Naive thymus-derived CD8-positive, alpha-beta T cell (primary cell): ENCODE results near the gene ARID1B. TPM values are rescaled to one million over a fixed set of nuclear protein-coding genes. Genes with fewer than 3 reads are reported as not detected.

ENCODE experiments used
- ATAC-seq, 2 donors: fragments of 150-1000 bp; cut with Tn5 transposase in 1 of 2; sonication (Bioruptor Pico), chemical (Tn5 transposase) in 1 of 2; 1 replicate in 1 of 2; 2 replicates in 1 of 2; pipeline ENCODE4 v1.10.0; 2021; ENCODE audit warnings: mild to moderate bottlenecking in 2 of 2, moderate library complexity in 2 of 2
- POLR2A ChIA-PET: fragments of 350-600 bp; sonication (Branson Sonifier 250); formaldehyde crosslinking; loops from one replicate; lab custom pipeline; 2021; ENCODE audit warnings: antibody characterized with exemption; lab: Charles Lee
- DNase-seq, 10 donors: peaks; one replicate each; pipeline versions ENCODE4 v3.0.0 to v3.0.0-alpha.2; 2020 to 2022
- H3K27ac Mint-ChIP-seq, 10 donors: one replicate each; pipeline ENCODE4 v1.8.0; 2020 to 2022; ENCODE audit warnings: mild to moderate bottlenecking in 10 of 10, mixed read lengths in 10 of 10, moderate library complexity in 4 of 10, inconsistent platforms in 1 of 10
- H3K27me3 Mint-ChIP-seq, 5 donors: one replicate each; pipeline ENCODE4 v1.8.0; 2021 to 2022; ENCODE audit warnings: mixed read lengths in 5 of 5
- H3K36me3 Mint-ChIP-seq, 3 donors: one replicate each; pipeline ENCODE4 v1.8.0; 2020 to 2022; ENCODE audit warnings: mixed read lengths in 3 of 3, mild to moderate bottlenecking in 2 of 3, inconsistent platforms in 1 of 3
- H3K4me1 Mint-ChIP-seq, 4 donors: one replicate each; pipeline ENCODE4 v1.8.0; 2021 to 2022; ENCODE audit warnings: mixed read lengths in 4 of 4
- H3K4me3 Mint-ChIP-seq, 10 donors: one replicate each; pipeline ENCODE4 v1.8.0; 2020 to 2022; ENCODE audit warnings: mild to moderate bottlenecking in 10 of 10, mixed read lengths in 10 of 10, moderate library complexity in 6 of 10, inconsistent platforms in 1 of 10
- H3K9me3 Mint-ChIP-seq, 9 donors: one replicate each; pipeline ENCODE4 v1.8.0; 2020 to 2022; ENCODE audit warnings: mixed read lengths in 9 of 9, mild to moderate bottlenecking in 3 of 9, inconsistent platforms in 1 of 9, moderate library complexity in 1 of 9
- polyA plus RNA-seq, 3 donors: library from polyadenylated mRNA; unstranded; fragments of 300-500 nt; fragmentation: Illumina TruSeq; gene quantifications; one replicate each; pipeline ENCODE4 v1.2.3, GENCODE V29; 2021
- total RNA-seq, 8 experiments: library from RNA in 2 of 8; stranded (reverse) in 2 of 8; gene quantifications; one replicate each; pipeline ENCODE4 v1.2.3 and lab custom pipeline; 2021 to 2026

Gene ARID1B
- total and polyA plus RNA-seq, 5 experiments from 2014 or later = 9.0 to 122 (median 18.6) TPM

GRCh38 chr6:157087974-157088373 lies 310.8 kb downstream of the ARID1B start:
- DNase-seq (no peak), ATAC-seq (no peak)
- Mint-ChIP-seq H3K4me1 (peaks cover 20 to 36% (median 27%) of the 10 kb centered on the region in 4 donors), H3K9me3 (no peaks in the 10 kb centered on the region), H3K27ac (peak overlapping the region in 1 of 10 donors; percentile 50), H3K36me3 (peaks cover 0 to 66% (median 22%) of the 10 kb centered on the region in 3 donors), H3K27me3 (no peaks in the 10 kb centered on the region), H3K4me3 (no peak overlapping the region)
- POLR2A ChIA-PET = no interaction called here

GRCh38 chr6:157088841-157089240 lies 311.7 kb downstream of the ARID1B start:
- Mint-ChIP-seq H3K4me1 (peaks cover 22 to 38% (median 31%) of the 10 kb centered on the region in 4 donors), H3K36me3 (peaks cover 0 to 73% (median 22%) of the 10 kb centered on the region in 3 donors), H3K27me3 (no peaks in the 10 kb centered on the region), H3K4me3 (no peak overlapping the region), H3K27ac (peak overlapping the region in 5 of 10 donors; percentile 0 to 61 (median 25)), H3K9me3 (no peaks in the 10 kb centered on the region)
- DNase-seq = no peak
- POLR2A ChIA-PET = no interaction called here
- ATAC-seq = no peak

DNA sequence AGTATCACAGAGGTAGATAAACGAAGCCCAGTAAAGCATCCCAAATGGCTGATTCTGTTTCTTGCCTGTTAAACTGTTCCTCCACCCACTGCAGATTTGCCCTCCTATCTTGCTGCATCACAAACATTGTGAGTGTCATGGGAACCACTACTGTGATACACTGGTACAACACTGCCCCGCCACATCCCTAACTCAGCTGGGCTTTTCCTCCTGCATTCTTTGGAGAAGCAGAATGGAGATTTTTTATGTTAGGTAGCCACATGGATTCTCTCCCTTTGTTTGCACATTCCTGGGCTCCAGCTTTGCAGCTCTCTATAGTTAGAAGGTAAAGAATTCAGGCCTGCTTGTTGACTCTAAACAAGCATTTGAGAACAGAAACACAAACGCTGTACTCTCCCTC lies 312.1 kb downstream of the ARID1B start:
- Mint-ChIP-seq H3K36me3 (peaks cover 0 to 72% (median 21%) of the 10 kb centered on the region in 3 donors), H3K4me3 (no peak overlapping the region), H3K9me3 (no peaks in the 10 kb centered on the region), H3K4me1 (peaks cover 23 to 42% (median 34%) of the 10 kb centered on the region in 4 donors), H3K27me3 (no peaks in the 10 kb centered on the region), H3K27ac (peak overlapping the region in 2 of 10 donors; percentile 0 to 38)
- DNase-seq (no peak), ATAC-seq (no peak)
- POLR2A ChIA-PET = no interaction called here

- ATAC-seq (no peak), DNase-seq (no peak)
- H3K27me3 Mint-ChIP-seq = no peaks in the 10 kb centered on the region
- POLR2A ChIA-PET = no interaction called here
- H3K4me3 Mint-ChIP-seq = no peak overlapping the region
- H3K27ac Mint-ChIP-seq = no peak overlapping the region
- H3K36me3 Mint-ChIP-seq = peaks cover 0 to 68% (median 15%) of the 10 kb centered on the region in 3 donors
- H3K4me1 Mint-ChIP-seq = peaks cover 22 to 48% (median 38%) of the 10 kb centered on the region in 4 donors
- no peaks in the 10 kb centered on the region for H3K9me3 Mint-ChIP-seq
Observed at GRCh38 chr6:157089851-157090250, 312.7 kb downstream of the ARID1B start.

DNA sequence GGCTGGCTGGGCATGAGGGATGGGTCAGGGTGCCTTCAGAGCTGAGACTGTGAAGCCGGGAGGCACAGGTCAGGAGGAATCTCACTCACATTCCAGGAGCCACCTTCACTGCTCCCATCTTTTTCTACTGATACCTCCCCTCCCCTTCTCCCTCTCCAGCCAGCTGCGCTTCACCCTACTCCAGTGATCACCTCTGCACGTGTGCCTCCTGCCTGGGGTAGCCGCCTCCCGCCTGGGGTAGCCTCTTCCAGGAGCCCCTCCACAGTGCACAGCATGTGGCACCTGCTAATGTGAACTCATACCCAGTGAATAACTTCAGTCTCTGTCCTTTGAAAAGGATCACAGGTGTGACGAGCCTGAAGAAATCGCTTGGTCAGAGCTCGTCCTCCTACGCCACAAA lies 313.6 kb downstream of the ARID1B start:
- Mint-ChIP-seq H3K27ac (peak overlapping the region in 1 of 10 donors; percentile 27), H3K4me1 (peaks cover 23 to 51% (median 39%) of the 10 kb centered on the region in 4 donors), H3K9me3 (no peaks in the 10 kb centered on the region), H3K36me3 (peaks cover 0 to 60% (median 10%) of the 10 kb centered on the region in 3 donors), H3K4me3 (no peak overlapping the region), H3K27me3 (no peaks in the 10 kb centered on the region)
- DNase-seq = no peak
- ATAC-seq = no peak
- POLR2A ChIA-PET = no interaction called here

DNA sequence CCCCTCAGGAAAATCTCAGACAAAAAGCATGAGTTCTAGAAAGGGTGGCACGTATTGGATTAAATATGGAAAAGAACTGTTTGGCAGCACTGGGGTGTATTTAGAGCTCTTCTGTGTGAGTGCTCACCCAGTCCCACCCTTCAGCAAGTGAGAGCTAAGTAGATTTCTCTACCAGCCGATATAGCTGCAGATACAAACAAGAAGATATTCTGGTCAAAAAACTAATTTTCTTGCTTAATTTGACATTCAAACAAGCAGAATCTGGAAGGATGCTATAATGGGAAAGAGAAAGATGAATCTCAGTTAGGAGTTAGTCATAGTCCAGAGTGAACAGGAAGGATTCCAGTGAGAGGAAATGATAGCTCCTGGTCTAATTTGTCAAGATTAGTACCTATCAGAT lies 314.1 kb downstream of the ARID1B start:
- peaks cover 23 to 51% (median 39%) of the 10 kb centered on the region in 4 donors for H3K4me1 Mint-ChIP-seq
- no peak for DNase-seq
- POLR2A ChIA-PET = no interaction called here
- H3K27me3 Mint-ChIP-seq = no peaks in the 10 kb centered on the region
- H3K9me3 Mint-ChIP-seq = no peaks in the 10 kb centered on the region
- no peak for ATAC-seq
- H3K36me3 Mint-ChIP-seq = peaks cover 0 to 57% (median 8%) of the 10 kb centered on the region in 3 donors
- no peak overlapping the region for H3K4me3 Mint-ChIP-seq
- H3K27ac Mint-ChIP-seq = no peak overlapping the region

- H3K9me3 Mint-ChIP-seq = no peaks in the 10 kb centered on the region
- peaks cover 27 to 45% (median 36%) of the 10 kb centered on the region in 4 donors for H3K4me1 Mint-ChIP-seq
- no peaks in the 10 kb centered on the region for H3K27me3 Mint-ChIP-seq
- ATAC-seq = no peak
- DNase-seq = no peak
- POLR2A ChIA-PET = no interaction called here
- no peak overlapping the region for H3K27ac Mint-ChIP-seq
- no peak overlapping the region for H3K4me3 Mint-ChIP-seq
- H3K36me3 Mint-ChIP-seq = peaks cover 0 to 54% (median 7%) of the 10 kb centered on the region in 3 donors
Observed at GRCh38 chr6:157091856-157092460, 314.8 kb downstream of the ARID1B start.

GRCh38 chr6:157092736-157093135 lies 315.6 kb downstream of the ARID1B start:
- H3K36me3 Mint-ChIP-seq = peaks cover 0 to 53% (median 1%) of the 10 kb centered on the region in 3 donors
- H3K9me3 Mint-ChIP-seq = no peaks in the 10 kb centered on the region
- H3K27me3 Mint-ChIP-seq = no peaks in the 10 kb centered on the region
- H3K4me3 Mint-ChIP-seq = no peak overlapping the region
- ATAC-seq = no peak
- H3K4me1 Mint-ChIP-seq = peaks cover 27 to 38% (median 32%) of the 10 kb centered on the region in 4 donors
- DNase-seq = no peak
- peak overlapping the region in 1 of 10 donors; percentile 31 for H3K27ac Mint-ChIP-seq
- POLR2A ChIA-PET = no interaction called here

GRCh38 chr6:157093536-157093935 lies 316.4 kb downstream of the ARID1B start:
- DNase-seq (no peak), ATAC-seq (no peak)
- Mint-ChIP-seq H3K4me1 (peaks cover 25 to 35% (median 31%) of the 10 kb centered on the region in 4 donors), H3K27ac (peak overlapping the region in 2 of 10 donors; percentile 40 to 59), H3K9me3 (no peaks in the 10 kb centered on the region), H3K27me3 (no peaks in the 10 kb centered on the region), H3K36me3 (peaks cover 0 to 49% (median 1%) of the 10 kb centered on the region in 3 donors), H3K4me3 (no peak overlapping the region)
- POLR2A ChIA-PET = no interaction called here

DNA sequence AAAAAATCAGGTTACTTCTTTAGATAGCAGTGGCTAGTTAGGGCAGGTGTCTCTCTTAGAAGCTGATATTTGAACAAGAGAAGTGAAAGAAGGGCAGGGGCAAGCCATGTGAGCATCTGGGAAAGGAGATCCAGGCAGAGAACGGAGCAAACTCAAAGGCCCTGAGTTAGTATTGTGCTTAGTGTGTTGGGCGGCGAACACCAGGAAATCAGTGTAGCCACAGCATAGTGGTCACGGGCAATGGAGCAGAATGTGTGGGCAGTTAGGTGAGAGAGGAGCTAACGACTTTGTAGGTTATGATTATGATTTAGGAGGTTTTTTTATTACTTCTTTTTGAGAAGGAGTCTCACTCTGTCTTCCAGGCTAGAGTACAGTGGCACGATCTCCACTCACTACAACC lies 316.9 kb downstream of the ARID1B start:
- peaks cover 0 to 47% (median 1%) of the 10 kb centered on the region in 3 donors for H3K36me3 Mint-ChIP-seq

GRCh38 chr6:157095084-157095483 lies 317.9 kb downstream of the ARID1B start:
- Mint-ChIP-seq H3K36me3 (peaks cover 0 to 41% (median 1%) of the 10 kb centered on the region in 3 donors), H3K27ac (peak overlapping the region in 4 of 10 donors; percentile 3 to 59 (median 26))

More for the DNA sequence above, 316.9 kb downstream of the ARID1B start:
- H3K4me1 Mint-ChIP-seq = peaks cover 24 to 37% (median 31%) of the 10 kb centered on the region in 4 donors
- no peaks in the 10 kb centered on the region for H3K9me3 Mint-ChIP-seq
- ATAC-seq (no peak), DNase-seq (no peak)
- H3K27ac Mint-ChIP-seq = peak overlapping the region in 5 of 10 donors; percentile 23 to 68 (median 44)
- no peak overlapping the region for H3K4me3 Mint-ChIP-seq
- H3K27me3 Mint-ChIP-seq = no peaks in the 10 kb centered on the region
- POLR2A ChIA-PET = no interaction called here

DNA sequence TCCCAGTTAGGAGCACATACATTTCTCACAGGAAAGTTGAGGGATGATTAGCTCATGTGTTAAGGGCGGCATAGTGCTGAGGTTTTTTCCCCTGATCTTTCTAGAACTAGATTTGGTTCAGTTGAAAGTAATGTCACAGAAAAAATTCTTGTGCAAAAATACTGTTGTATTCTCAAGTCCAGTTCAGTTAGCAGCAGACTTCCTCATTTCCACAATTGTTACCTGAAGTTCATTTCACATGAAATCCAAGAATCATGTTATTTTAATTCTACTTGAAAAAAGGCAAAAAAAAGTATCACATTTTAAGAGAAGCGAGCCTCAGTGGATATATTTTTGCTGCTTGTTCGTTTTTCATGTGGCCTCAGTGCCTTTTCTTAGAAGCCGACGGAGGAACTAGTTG lies 318.4 kb downstream of the ARID1B start:
- H3K27ac Mint-ChIP-seq = peak overlapping the region in 2 of 10 donors; percentile 15 to 37
- no peaks in the 10 kb centered on the region for H3K27me3 Mint-ChIP-seq
- no peak for DNase-seq
- ATAC-seq = no peak
- peaks cover 0 to 41% (median 0%) of the 10 kb centered on the region in 3 donors for H3K36me3 Mint-ChIP-seq
- no peaks in the 10 kb centered on the region for H3K9me3 Mint-ChIP-seq
- POLR2A ChIA-PET = interaction anchor here (0.6 kb wide), 1 partner anchor 349 kb away, joined by 4 read pairs; no protein-coding TSS in a partner anchor
- H3K4me1 Mint-ChIP-seq = peaks cover 24 to 52% (median 41%) of the 10 kb centered on the region in 4 donors
- H3K4me3 Mint-ChIP-seq = no peak overlapping the region

More at GRCh38 chr6:157095084-157095483, 317.9 kb downstream of the ARID1B start:
- no peaks in the 10 kb centered on the region for H3K9me3 Mint-ChIP-seq
- ATAC-seq (no peak), DNase-seq (no peak)
- H3K27me3 Mint-ChIP-seq = no peaks in the 10 kb centered on the region
- POLR2A ChIA-PET = interaction anchor here (0.6 kb wide), 1 partner anchor 348 kb away, joined by 4 read pairs; no protein-coding TSS in a partner anchor
- H3K4me3 Mint-ChIP-seq = no peak overlapping the region
- peaks cover 21 to 47% (median 36%) of the 10 kb centered on the region in 4 donors for H3K4me1 Mint-ChIP-seq

DNA sequence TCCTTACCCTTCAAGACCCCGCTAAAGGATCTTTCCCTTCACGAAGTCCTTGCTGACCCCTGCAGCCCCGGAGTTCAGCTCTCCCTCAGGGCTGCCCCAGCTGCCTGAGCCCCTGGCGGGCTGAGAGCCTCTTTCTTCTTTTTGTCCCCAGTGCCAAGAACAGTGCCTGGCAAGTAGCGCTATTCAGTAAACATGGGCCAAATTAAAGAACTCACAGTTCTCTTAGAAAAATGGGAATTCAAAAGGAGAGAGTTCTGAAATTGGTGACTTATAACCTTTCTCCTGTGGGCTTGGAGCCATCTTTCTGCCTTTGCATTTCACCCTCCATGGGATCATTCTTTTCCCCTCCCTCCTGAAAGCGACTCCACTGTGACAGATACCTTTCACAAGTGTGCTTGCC lies 318.9 kb downstream of the ARID1B start:
- Mint-ChIP-seq H3K9me3 (no peaks in the 10 kb centered on the region), H3K36me3 (peaks cover 0 to 37% (median 0%) of the 10 kb centered on the region in 3 donors), H3K4me1 (peaks cover 26 to 57% (median 46%) of the 10 kb centered on the region in 4 donors), H3K27ac (peak overlapping the region in 5 of 10 donors; percentile 22 to 79 (median 56)), H3K4me3 (no peak overlapping the region), H3K27me3 (no peaks in the 10 kb centered on the region)
- DNase-seq (no peak), ATAC-seq (no peak)
- POLR2A ChIA-PET = no interaction called here
